ENCODE data around the gene GRK2. TPM values are rescaled to one million over a fixed set of nuclear protein-coding genes. Genes with fewer than 3 reads are reported as not detected.

GRK2 gene
- total and polyA plus RNA-seq, 9 of the 15 experiments (the other 6 are each of a cell fraction or from before 2014, with no cell fraction given): 0.24 to 95.8 (median 56.5) TPM

- ChIA-PET POLR2A (interaction anchor here (0.6 to 3.4 kb wide), 6 partner anchors 8 to 121 kb away, joined by 3 to 29 read pairs (median 4); no protein-coding TSS in a partner anchor), CTCF (ENCODE audit: low intra/inter-chr PET ratio) (no interaction called here)
- FAIRE-seq (peak; percentile 42), ATAC-seq (no peak), DNase-seq (ENCODE audit: extremely low read depth in 1 of 4, low spot score in 3 of 4) (no peak)
- peaks cover 15 to 63% of the 10 kb centered on the region in 2 experiments for H3K4me1 ChIP-seq (replicated peaks in 1 of 2; ENCODE audit: control insufficient read depth in 2 of 2, insufficient read depth in 2 of 2, low read length in 2 of 2)
- H3K9ac ChIP-seq (ENCODE audit: insufficient read depth in 1 of 2, low read depth in 2 of 2, low read length in 2 of 2): peak overlapping the region; percentile 86 to 95
- H3K4me2 ChIP-seq (ENCODE audit: insufficient read depth, low read length): peak overlapping the region; percentile 91
- intact Hi-C loops (cut with micrococcal nuclease) (loop anchor here (1.0 to 2.0 kb wide), 3 partner anchors 10 to 29 kb away; partner anchors contain the start of gene GRK2), in situ Hi-C loops (cut with MboI) (no loop called here)
- H3K79me2 ChIP-seq (ENCODE audit: control insufficient read depth, insufficient read depth, low read length): peaks cover 15% of the 10 kb centered on the region
- no TSS peak for BruUV-seq (replicated peaks)
- no peaks in the 10 kb centered on the region for H3K27me3 ChIP-seq (ENCODE audit: control insufficient read depth in 2 of 2, insufficient read depth in 2 of 2, low read length in 2 of 2)
- no peaks in the 10 kb centered on the region for H3K9me3 ChIP-seq (replicated peaks; ENCODE audit: control insufficient read depth, insufficient read depth, low read depth, low read length)
- H3K4me3 ChIP-seq: peak overlapping the region; percentile 71
- peak overlapping the region; percentile 87 for H2AFZ ChIP-seq (ENCODE audit: low read depth, low read length)
- peaks cover 76% of the 10 kb centered on the region; the same call in 2 of the 3 replicates for H3K36me3 ChIP-seq (ENCODE audit: control insufficient read depth, insufficient read depth, low read length)
- H3K27ac ChIP-seq (ENCODE audit: extremely low read depth, low read depth, low read length): peak overlapping the region; percentile 93
- H4K20me1 ChIP-seq (replicated peaks; ENCODE audit: control insufficient read depth, insufficient read depth, low read length): no peaks in the 10 kb centered on the region
- H3K9me1 ChIP-seq (ENCODE audit: control insufficient read depth, insufficient read depth, low read length): no peaks in the 10 kb centered on the region
- WGBS (ENCODE audit: insufficient coverage, low coverage, missing lambda C conversion rate): 75% methylated on average over 13 of the region's 14 CpGs
- TF ChIP-seq SOX6 (IDR thresholded peaks at IDR 0.05) (no peak), ZNF217 (CRISPR knock-in tag; IDR thresholded peaks at IDR 0.05) (no peak), CLOCK (CRISPR knock-in tag; IDR thresholded peaks at IDR 0.05; ENCODE audit: borderline replicate concordance) (no peak), ZNF253 (CRISPR knock-in tag; conservative IDR thresholded peaks at IDR 0.05) (no peak), ZNF318 (IDR thresholded peaks at IDR 0.05; ENCODE audit: borderline replicate concordance in 1 of 2, low read depth in 1 of 2) (no peak)
These were observed 21.3 kb downstream of the GRK2 start for GRCh38 chr11:67287355-67288197.

All from K562 (cell line).